Suppressor macrophage treated with lipopolysaccharide for 1 hour (primary cell): ENCODE results near the gene TEKTIP1.
"Not testable (repeated sequence)": the region's sequence is repeated elsewhere in the genome, so short reads cannot be mapped to it uniquely, and the experiment has no call there.

Experiments
- DNase-seq, 3 donors: peaks; one replicate each; pipeline ENCODE4 v3.0.0-alpha.2; 2020 to 2022

TEKTIP1 gene

DNA sequence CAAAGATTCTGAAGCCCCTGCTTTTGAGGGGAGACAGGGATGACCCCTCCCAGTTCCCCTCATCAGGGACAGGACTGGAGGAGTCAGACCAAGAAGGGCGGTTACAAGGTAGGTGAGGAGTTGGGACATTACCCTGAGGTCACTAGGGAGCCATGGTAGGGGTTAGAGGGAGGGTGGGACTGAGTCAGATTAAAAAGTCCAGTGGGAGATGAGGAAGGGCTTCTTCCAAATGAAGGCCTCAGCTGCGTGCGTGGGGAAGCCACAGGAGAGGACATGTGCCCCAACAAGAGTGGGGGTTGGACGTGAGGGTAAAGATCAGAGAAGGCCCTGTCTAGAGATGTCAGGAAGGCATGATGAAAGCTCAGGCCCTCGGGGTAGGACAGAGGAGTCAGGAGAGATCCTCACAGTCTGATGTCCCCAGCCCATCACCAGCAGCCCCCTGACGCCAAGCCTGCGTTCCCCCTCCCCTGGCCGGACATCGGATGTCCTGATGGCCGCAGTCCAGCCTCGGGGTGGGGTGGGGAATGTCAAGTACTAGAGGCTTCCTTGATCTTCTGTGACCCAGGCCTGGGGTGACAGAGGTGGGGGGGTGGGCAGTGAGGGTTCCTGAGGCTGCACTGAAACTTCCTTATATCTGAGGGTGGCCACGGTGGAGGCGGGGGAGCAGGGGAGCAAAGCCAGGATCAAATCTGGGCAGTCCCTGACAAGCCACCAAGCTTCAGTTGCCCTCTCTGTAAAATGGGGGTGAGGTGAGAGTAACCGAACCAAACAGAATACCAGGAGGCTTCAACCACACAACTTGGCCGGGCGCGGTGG lies 24.9 kb downstream of the TEKTIP1 start:
- peak; percentile 69 to 76 (median 74) for DNase-seq

GRCh38 chr19:3565139-3565538 lies 26.2 kb downstream of the TEKTIP1 start:
- peak in 2 of 3 donors; percentile 48 to 49 for DNase-seq

DNA sequence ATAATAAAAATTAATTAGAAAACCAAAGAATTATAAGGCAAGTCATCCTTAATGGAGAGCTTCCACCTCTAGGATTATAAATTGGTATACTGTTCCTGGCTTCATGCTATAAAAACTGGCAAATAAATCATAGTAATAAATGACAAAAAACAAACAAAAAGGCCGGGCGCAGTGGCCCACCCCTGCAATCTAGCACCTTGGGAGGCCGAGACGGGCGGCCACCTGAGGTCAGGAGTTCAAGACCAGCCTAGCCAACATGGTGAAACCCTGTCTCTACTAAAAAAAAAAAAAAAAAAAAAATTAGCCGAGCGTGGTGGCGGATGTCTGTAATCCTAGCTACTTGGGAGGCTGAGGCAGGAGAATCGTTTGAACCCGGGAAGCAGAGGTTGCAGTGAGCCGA lies 31.1 kb downstream of the TEKTIP1 start:
- not testable (repeated sequence) for DNase-seq

GRCh38 chr19:3570606-3571011 lies 31.6 kb downstream of the TEKTIP1 start:
- peak; percentile 72 to 80 (median 76) for DNase-seq

DNA sequence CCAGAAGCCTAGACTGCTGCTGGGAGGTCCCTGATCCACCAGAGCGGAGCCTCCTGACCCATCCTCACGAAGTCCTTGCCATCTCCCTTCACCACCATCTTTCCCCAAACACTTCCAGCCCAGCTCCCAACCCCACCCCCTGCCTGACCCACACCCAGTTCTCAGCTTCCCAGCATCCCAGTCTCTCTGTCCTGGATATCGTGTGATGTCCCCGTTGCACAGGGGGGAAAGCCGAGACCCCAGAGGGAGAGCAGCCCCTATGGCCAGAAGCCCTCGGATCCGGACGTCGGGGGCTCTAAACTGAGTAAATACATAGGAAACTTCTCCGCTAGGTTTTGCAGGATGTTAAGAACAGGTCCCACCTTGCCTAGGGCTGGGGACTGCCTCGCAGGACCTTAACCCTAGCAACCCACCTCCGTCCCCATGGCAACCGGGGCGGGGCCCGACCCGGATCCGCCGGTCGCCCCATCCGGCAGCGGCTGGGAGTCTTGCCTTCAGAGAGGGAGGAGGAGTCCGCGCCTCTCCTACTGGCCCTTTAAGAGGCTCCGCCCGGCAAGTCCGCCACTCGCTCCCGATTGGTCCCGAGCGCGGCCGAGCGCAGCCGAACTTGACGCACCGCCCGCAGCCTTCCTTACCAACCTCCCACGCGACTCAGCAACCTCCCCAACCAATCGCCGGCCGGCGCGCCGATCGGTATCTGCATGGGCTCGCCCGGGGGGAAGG lies 33.3 kb downstream of the TEKTIP1 start:
- peak; percentile 100 for DNase-seq

DNA sequence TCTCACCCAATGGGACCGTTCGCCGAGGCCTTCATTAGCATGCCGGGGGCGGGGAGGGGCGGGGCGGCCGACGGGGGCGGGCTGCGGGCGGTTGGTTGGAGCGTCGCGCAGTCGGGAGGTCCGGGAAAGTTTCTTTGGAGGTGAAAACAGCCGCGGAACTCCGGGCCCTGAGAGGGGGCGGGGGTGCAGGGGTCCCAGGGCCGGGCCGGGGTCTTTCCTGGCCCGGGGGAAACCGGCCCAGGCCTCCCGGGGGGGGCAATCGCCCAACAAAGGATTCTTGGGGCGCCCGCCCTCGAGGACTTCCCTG lies 33.8 kb downstream of the TEKTIP1 start, which contains the start of gene HMG20B:
TSS of gene HMG20B (plus strand) at position 90 of the 307 bp plus-strand sequence. CDS start 366 bp downstream, outside the sequence.
- no peak for DNase-seq

DNA sequence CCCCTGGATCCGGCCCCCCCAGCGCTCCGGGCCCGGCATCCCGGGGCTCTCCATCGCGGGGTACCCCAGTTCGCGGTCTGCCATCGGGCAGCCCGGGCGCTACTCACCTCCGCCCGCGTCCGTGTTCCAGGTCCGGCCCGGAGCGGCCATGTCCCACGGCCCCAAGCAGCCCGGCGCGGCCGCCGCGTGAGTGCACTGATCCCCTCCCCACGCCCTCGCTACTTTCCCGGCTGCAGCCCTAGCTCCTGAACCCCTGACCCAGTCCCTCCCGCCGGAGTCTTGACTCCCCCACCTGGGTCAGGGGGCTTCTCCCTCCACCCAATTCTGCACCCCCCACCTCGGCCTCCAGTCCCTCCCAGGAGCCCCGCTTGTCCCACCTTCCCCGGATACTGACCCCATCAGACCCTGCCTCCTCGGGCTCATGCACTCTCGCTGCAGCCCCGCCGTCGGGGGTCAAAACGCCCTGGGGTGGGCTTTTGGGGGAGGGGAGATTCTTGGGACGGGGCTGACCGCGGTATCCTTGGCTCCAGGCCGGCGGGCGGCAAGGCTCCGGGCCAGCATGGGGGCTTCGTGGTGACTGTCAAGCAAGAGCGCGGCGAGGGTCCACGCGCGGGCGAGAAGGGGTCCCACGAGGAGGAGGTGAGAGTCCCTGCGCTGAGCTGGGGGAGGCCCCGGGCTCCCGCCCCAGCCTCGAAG lies 34.3 kb downstream of the TEKTIP1 start:
- DNase-seq: peak in 2 of 3 donors; percentile 39 to 66

- peak; percentile 99 to 100 (median 100) for DNase-seq
Measured at GRCh38 chr19:3573858-3574637, 35.1 kb downstream of the TEKTIP1 start.

DNA sequence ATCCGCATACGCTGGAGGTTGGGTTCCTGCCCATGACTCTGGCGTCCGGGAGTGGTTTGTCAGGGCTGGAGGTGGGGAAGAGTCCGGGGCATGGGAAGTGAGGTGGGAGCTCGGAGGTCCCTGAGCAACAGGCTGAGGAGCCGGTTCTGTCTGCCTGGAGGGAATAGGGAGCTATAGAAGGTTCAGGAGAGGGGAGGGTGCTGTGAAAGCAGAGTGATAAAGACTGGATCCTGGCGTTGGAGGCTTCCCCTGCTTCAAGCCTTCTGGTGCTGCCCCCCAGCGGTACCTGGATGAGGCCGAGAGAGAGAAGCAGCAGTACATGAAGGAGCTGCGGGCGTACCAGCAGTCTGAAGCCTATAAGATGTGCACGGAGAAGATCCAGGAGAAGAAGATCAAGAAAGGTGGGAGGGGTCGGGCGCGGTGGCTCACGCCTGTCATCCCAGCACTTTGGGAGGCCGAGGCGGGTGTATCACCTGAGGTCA lies 36.3 kb downstream of the TEKTIP1 start:
- DNase-seq: no peak

- no peak for DNase-seq
Measured at GRCh38 chr19:3575949-3576673, 37.1 kb downstream of the TEKTIP1 start.

DNA sequence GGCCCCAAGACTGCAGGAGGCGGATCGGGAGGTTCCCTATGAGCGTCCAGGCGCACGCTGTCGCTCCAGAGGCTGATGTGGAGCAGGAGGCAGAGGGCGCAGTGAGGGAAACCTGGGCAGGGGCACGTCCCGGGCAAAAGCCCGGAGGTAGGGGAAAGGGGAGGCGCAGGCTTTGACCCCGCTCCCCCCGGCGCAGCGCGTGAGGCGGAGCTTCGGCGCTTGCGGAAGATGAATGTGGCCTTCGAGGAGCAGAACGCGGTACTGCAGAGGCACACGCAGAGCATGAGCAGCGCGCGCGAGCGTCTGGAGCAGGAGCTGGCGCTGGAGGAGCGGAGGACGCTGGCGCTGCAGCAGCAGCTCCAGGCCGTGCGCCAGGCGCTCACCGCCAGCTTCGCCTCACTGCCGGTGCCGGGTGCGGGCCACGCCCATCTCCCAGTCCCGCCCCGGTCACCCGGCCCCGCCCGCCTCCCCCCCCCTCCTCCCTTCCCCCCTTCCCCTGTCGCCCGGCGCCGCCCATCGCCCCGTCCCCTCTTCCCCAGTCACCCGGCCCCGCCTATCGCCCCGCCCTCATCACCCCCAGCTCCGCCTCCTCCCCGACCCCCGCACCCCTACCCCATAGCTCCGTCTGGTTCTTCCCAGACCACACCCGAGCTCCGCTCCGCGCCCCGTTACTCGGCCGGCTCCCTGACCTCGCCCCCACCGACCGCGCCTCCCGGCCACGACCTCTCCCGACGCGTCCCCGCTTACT lies 37.9 kb downstream of the TEKTIP1 start:
- peak in 2 of 3 donors; percentile 35 to 46 for DNase-seq

GRCh38 chr19:3577723-3578344 lies 38.9 kb downstream of the TEKTIP1 start:
- DNase-seq: no peak

DNA sequence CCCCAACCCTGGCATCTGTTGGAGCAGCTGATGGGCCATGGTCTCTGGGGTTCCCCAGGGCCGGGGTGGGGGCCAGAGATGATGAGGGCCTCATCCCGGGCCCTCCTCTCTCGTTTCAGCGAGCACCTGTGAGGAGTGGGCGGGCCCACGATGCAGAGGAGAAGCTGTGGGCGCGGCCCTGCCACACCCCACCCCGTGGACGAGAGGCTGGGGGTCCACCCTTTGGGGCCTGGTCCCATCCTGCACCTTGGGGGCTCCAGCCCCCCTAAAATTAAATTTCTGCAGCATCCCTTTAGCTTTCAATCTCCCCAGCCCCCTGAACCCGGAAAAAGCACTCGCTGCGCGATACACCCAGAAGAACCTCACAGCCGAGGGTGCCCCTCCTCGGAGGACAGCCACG lies 39.4 kb downstream of the TEKTIP1 start:
- DNase-seq: no peak

DNA sequence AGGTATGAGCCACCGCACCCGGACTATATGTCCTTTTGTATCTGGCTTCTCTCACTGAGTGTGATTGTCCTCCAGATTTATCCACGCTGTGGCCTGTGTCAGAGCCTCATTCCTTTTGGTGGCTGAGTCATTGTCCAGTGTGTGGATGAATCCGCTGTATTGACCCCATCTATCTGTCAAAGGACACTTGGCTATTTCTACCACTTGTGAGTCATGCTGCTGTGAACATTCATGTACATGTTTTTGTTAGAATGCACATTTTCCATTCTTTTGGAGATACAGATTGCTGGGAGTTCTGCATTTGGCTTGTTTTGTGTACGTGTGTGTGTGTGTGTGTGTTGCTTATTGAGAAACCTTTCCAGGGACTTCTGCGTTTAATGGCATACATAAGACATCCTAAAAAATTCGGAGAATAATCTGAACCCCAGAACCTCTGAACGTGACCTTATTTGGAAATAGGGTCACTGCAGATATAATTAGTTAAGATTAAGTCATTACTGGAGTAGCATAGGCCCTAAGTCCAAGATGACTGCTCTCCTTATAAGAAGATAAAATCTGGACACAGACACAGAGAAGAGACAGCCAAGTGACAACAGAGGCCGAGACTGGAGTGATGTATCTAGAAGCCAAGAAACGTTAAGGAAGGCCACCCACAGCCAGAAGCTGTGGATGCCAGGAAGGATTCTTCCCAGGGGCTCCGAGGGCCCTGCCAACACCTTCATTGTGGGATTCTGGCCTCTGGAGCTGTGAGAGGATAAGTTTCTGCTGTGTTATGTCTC lies 41.4 kb downstream of the TEKTIP1 start:
- DNase-seq: peak; percentile 79 to 92 (median 91)

GRCh38 chr19:3581792-3582191 lies 42.8 kb downstream of the TEKTIP1 start:
- not testable (repeated sequence) for DNase-seq

DNA sequence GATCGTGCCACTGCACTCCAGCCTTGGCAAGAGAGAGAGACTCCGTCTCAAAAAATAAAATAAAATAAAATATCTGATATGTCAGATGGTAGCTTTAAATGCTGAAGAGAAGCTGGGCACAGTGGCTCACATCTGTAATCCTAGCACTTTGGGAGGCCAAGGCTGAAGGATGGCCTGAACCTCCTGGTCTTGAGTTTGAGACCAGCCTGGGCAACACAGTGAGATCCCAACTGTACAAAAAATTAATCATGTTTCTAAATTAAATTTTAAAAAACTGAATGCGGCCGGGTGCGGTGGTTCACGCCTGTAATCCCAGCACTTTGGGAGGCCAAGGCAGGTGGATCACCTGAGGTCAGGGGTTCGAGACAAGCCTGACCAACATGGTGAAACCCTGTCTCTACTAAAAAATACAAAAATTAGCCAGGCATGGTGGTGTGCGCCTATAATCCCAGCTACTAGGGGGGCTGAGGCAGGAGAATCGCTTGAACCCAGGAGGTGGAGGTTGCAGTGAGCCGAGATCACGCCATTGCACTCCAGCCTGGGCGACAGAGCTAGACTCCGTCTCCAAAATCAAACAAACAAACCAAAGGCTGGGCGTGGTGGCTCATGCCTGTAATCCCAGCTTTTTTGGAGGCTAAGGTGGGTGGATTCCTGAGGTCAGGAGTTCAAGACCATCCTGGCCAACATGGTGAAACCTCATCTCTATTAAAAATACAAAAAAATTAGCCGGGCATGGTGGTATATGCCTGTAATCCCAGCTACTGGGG lies 45.2 kb downstream of the TEKTIP1 start:
- not testable (repeated sequence) for DNase-seq

GRCh38 chr19:3585301-3586126 lies 46.5 kb downstream of the TEKTIP1 start, which contains the start of gene GIPC3:
GIPC3 (plus strand) TSS chr19:3585478; CDS start chr19:3585598, 120 bp downstream.
- peak in 1 of 3 donors; percentile 38 for DNase-seq
